ENCODE results near the gene C11orf42.

C11orf42 gene

GRCh38 chr11:6197466-6198200 lies 7.7 kb upstream of the C11orf42 start:
- no peak for TF ChIP-seq CTCF (IDR thresholded peaks at IDR 0.05)

GRCh38 chr11:6199174-6199810 lies 6.1 kb upstream of the C11orf42 start, which contains the start of gene OR52W1:
Gene OR52W1, plus strand, starts transcription at chr11:6199224. Its CDS starts 0 bp downstream, at chr11:6199224.
- no peak for TF ChIP-seq CTCF (IDR thresholded peaks at IDR 0.05)

- TF ChIP-seq CTCF (IDR thresholded peaks at IDR 0.05): no peak
Observed at GRCh38 chr11:6200975-6201374, 4.4 kb upstream of the C11orf42 start.

GRCh38 chr11:6201481-6201880 lies 3.9 kb upstream of the C11orf42 start:
- TF ChIP-seq CTCF (IDR thresholded peaks at IDR 0.05): no peak

GRCh38 chr11:6202041-6202440 lies 3.3 kb upstream of the C11orf42 start:
- TF ChIP-seq CTCF (IDR thresholded peaks at IDR 0.05): no peak

GRCh38 chr11:6203327-6203726 lies 2.0 kb upstream of the C11orf42 start:
- TF ChIP-seq CTCF (IDR thresholded peaks at IDR 0.05): no peak

- TF ChIP-seq CTCF (IDR thresholded peaks at IDR 0.05): no peak
Observed at GRCh38 chr11:6204706-6205105, 651 bp upstream of the C11orf42 start.

Data from LNCAP (cell line).